Measurements from ENCODE around the gene R3HDM4. TPM values are rescaled to one million over a fixed set of nuclear protein-coding genes. Genes with fewer than 3 reads are reported as not detected.
"Not testable (repeated sequence)": the region's sequence is repeated elsewhere in the genome, so short reads cannot be mapped to it uniquely, and the experiment has no call there.

R3HDM4 gene
- total and polyA plus RNA-seq, 2 donors from 2014 or later = 47.4 to 71.4 TPM

- Histone ChIP-seq H3K4me1 (ENCODE audit: control insufficient read depth in 2 of 3, insufficient read depth in 2 of 3, low read depth in 1 of 3, low read length in 3 of 3) (peaks cover 0 to 20% (median 5%) of the 10 kb centered on the region in 3 donors), H3K27me3 (ENCODE audit: control insufficient read depth, insufficient read depth, low read length) (no peaks in the 10 kb centered on the region), H3K4me3 (ENCODE audit: low read length in 3 of 3) (no peak overlapping the region), H3K27ac (ENCODE audit: low read depth in 2 of 2, low read length in 2 of 2) (no peak overlapping the region), H3K9ac (ENCODE audit: low read length in 3 of 3) (no peak overlapping the region), H3K9me3 (ENCODE audit: control insufficient read depth in 2 of 3, insufficient read depth in 1 of 3, low read length in 3 of 3) (no peaks in the 10 kb centered on the region), H3K36me3 (ENCODE audit: control insufficient read depth in 2 of 3, insufficient read depth in 3 of 3, low read length in 3 of 3) (peaks cover 0 to under 1% (median under 1%) of the 10 kb centered on the region in 3 donors)
- peak in 2 of 5 donors; percentile 56 to 66 for DNase-seq
- intact Hi-C loops (cut with DNase I) = no loop called here
- FAIRE-seq = no peak
- no peak for TF ChIP-seq CTCF (IDR thresholded peaks at IDR 0.05; ENCODE audit: borderline replicate concordance, extremely low read depth, insufficient read depth)
Measured at GRCh38 chr19:960020-960419, 47.0 kb upstream of the R3HDM4 start.

GRCh38 chr19:958967-959855 is 46.2 kb upstream of the R3HDM4 start:
- DNase-seq (peak in 1 of 5 donors; percentile 64), FAIRE-seq (no peak)
- intact Hi-C loops (cut with DNase I) = no loop called here
- H3K27ac ChIP-seq (ENCODE audit: low read depth in 2 of 2, low read length in 2 of 2) = no peak overlapping the region
- no peak for TF ChIP-seq CTCF (IDR thresholded peaks at IDR 0.05; ENCODE audit: borderline replicate concordance, extremely low read depth, insufficient read depth)
- no peaks in the 10 kb centered on the region for H3K36me3 ChIP-seq (ENCODE audit: control insufficient read depth in 2 of 3, insufficient read depth in 3 of 3, low read length in 3 of 3)
- H3K9ac ChIP-seq (ENCODE audit: low read length in 3 of 3) = no peak overlapping the region
- H3K4me3 ChIP-seq (ENCODE audit: low read length in 3 of 3) = no peak overlapping the region
- peaks cover 0 to 24% (median 5%) of the 10 kb centered on the region in 3 donors for H3K4me1 ChIP-seq (ENCODE audit: control insufficient read depth in 2 of 3, insufficient read depth in 2 of 3, low read depth in 1 of 3, low read length in 3 of 3)
- no peaks in the 10 kb centered on the region for H3K27me3 ChIP-seq (ENCODE audit: control insufficient read depth, insufficient read depth, low read length)
- H3K9me3 ChIP-seq (ENCODE audit: control insufficient read depth in 2 of 3, insufficient read depth in 1 of 3, low read length in 3 of 3) = no peaks in the 10 kb centered on the region

- H3K9ac ChIP-seq (ENCODE audit: low read length in 3 of 3); FAIRE-seq; H3K9me3 ChIP-seq (ENCODE audit: control insufficient read depth in 2 of 3, insufficient read depth in 1 of 3, low read length in 3 of 3); H3K4me3 ChIP-seq (ENCODE audit: low read length in 3 of 3); DNase-seq; intact Hi-C loops (cut with DNase I); H3K36me3 ChIP-seq (ENCODE audit: control insufficient read depth in 2 of 3, insufficient read depth in 3 of 3, low read length in 3 of 3); H3K27me3 ChIP-seq (ENCODE audit: control insufficient read depth, insufficient read depth, low read length): not testable (repeated sequence)
- H3K4me1 ChIP-seq (ENCODE audit: control insufficient read depth in 2 of 3, insufficient read depth in 2 of 3, low read depth in 1 of 3, low read length in 3 of 3) = peaks cover 0 to 33% (median 5%) of the 10 kb centered on the region in 3 donors
- H3K27ac ChIP-seq (ENCODE audit: low read depth in 2 of 2, low read length in 2 of 2) = peak overlapping the region; percentile 41 to 67
Measured at GRCh38 chr19:957578-957977, 44.6 kb upstream of the R3HDM4 start.

GRCh38 chr19:956766-957440 is 43.9 kb upstream of the R3HDM4 start:
- Histone ChIP-seq H3K9ac (ENCODE audit: low read length in 3 of 3) (no peak overlapping the region), H3K27me3 (ENCODE audit: control insufficient read depth, insufficient read depth, low read length) (no peaks in the 10 kb centered on the region), H3K4me3 (ENCODE audit: low read length in 3 of 3) (no peak overlapping the region), H3K27ac (ENCODE audit: low read depth in 2 of 2, low read length in 2 of 2) (peak overlapping the region; percentile 80 to 87), H3K4me1 (ENCODE audit: control insufficient read depth in 2 of 3, insufficient read depth in 2 of 3, low read depth in 1 of 3, low read length in 3 of 3) (peaks cover 0 to 38% (median 12%) of the 10 kb centered on the region in 3 donors), H3K36me3 (ENCODE audit: control insufficient read depth in 2 of 3, insufficient read depth in 3 of 3, low read length in 3 of 3) (no peaks in the 10 kb centered on the region), H3K9me3 (ENCODE audit: control insufficient read depth in 2 of 3, insufficient read depth in 1 of 3, low read length in 3 of 3) (no peaks in the 10 kb centered on the region)
- TF ChIP-seq CTCF (IDR thresholded peaks at IDR 0.05; ENCODE audit: borderline replicate concordance, extremely low read depth, insufficient read depth) = no peak
- peak; percentile 79 to 92 (median 89) for DNase-seq
- intact Hi-C loops (cut with DNase I) = no loop called here
- FAIRE-seq = no peak
